ENCODE measurements around the gene SUPT20H. TPM values are rescaled to one million over a fixed set of nuclear protein-coding genes. Genes with fewer than 3 reads are reported as not detected.
A peak's percentile ranks its signal among the peaks of the same experiment; 100 is the strongest.
"Not testable (repeated sequence)": the region's sequence is repeated elsewhere in the genome, so short reads cannot be mapped to it uniquely, and the experiment has no call there.

The SUPT20H gene
- total and polyA plus RNA-seq, 4 donors = 44.3 to 73.9 (median 69.0) TPM

DNA sequence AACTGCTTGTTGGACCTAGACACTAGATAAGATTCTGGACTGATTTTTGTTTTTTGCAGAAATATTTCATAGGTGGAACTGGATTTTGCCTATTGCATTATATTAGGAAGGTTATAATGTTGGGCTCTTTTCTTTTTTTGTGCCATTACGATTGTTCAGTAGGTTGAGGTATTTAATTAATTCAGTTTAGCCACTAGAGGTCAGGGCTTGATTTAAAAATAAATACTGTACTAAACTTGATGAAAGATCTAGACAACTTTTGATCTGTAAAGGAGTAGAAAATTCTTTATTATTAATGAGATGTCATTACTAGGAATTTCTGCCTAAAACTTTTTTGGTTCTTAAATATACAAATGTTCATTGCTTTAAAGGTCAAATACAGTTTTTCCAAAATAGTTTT is 15.2 kb upstream of the SUPT20H start:
- no peaks in the 10 kb centered on the region for H3K27me3 ChIP-seq (ENCODE audit: control insufficient read depth, insufficient read depth, low read length)
- DNase-seq (ENCODE audit: low read depth in 4 of 6, low spot score in 6 of 6) = peak in 2 of 6 donors; percentile 24 to 75
- no peaks in the 10 kb centered on the region for H3K4me1 ChIP-seq (ENCODE audit: control insufficient read depth, insufficient read depth, low read length)
- H3K9me3 ChIP-seq (ENCODE audit: control insufficient read depth, insufficient read depth, low read length) = no peaks in the 10 kb centered on the region
- no peak overlapping the region for H3K4me3 ChIP-seq (ENCODE audit: low read depth, low read length)
- no peak overlapping the region for H3K27ac ChIP-seq (ENCODE audit: low read depth, low read length)
- no CpG with 5 or more reads among the region's 1 CpG for WGBS (ENCODE audit: insufficient coverage)
- no peaks in the 10 kb centered on the region for H3K36me3 ChIP-seq (ENCODE audit: control insufficient read depth, insufficient read depth, low read length)

DNA sequence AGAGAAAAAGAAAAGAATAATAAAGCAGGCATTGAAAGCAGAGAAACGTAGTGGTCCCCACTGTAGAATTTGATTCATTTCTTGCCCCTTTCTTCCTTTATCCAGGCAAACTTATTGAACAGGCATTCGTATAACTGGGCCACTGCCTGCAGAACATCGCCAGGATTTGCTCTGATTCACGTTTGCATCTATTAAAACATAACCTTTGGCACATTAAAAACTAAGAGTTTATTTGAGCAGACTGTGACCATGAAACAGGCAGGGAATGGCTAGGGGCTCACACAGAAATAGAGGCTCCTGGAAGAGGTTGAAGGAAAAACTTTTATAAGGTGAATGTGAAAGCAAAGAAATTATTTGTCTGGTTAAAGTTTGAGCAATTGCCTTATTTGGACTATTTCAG is 12.5 kb upstream of the SUPT20H start:
- no peak for DNase-seq (ENCODE audit: low read depth in 4 of 6, low spot score in 6 of 6)
- no peaks in the 10 kb centered on the region for H3K36me3 ChIP-seq (ENCODE audit: control insufficient read depth, insufficient read depth, low read length)
- WGBS (ENCODE audit: insufficient coverage) = 40% methylated on average over 3 of the region's 4 CpGs
- no peak overlapping the region for H3K4me3 ChIP-seq (ENCODE audit: low read depth, low read length)
- H3K27me3 ChIP-seq (ENCODE audit: control insufficient read depth, insufficient read depth, low read length) = no peaks in the 10 kb centered on the region
- no peaks in the 10 kb centered on the region for H3K4me1 ChIP-seq (ENCODE audit: control insufficient read depth, insufficient read depth, low read length)
- no peaks in the 10 kb centered on the region for H3K9me3 ChIP-seq (ENCODE audit: control insufficient read depth, insufficient read depth, low read length)
- H3K27ac ChIP-seq (ENCODE audit: low read depth, low read length) = no peak overlapping the region

DNA sequence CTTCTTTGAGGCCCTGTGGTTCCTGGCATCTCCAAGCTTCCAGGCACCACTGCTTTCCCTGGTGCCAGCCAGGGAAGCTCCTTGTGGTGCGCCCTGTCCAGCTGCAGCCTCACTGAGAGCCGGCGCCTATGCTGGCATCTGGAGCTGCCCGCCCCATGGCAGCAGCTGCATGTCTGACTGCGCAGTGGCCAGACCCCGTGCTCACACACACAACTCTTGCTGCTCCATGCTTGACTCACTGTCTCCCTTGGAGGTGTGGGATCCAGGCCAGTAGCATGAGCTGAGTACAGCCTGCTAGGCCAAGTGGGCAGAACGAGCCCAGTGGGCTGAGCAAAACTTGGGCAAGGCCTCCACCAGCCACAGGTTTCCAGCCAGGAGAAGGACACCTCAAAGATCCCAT is 11.5 kb upstream of the SUPT20H start:
- no peak overlapping the region for H3K4me3 ChIP-seq (ENCODE audit: low read depth, low read length)
- H3K36me3 ChIP-seq (ENCODE audit: control insufficient read depth, insufficient read depth, low read length) = no peaks in the 10 kb centered on the region
- no peaks in the 10 kb centered on the region for H3K27me3 ChIP-seq (ENCODE audit: control insufficient read depth, insufficient read depth, low read length)
- H3K9me3 ChIP-seq (ENCODE audit: control insufficient read depth, insufficient read depth, low read length) = no peaks in the 10 kb centered on the region
- no peak overlapping the region for H3K27ac ChIP-seq (ENCODE audit: low read depth, low read length)
- DNase-seq (ENCODE audit: low read depth in 4 of 6, low spot score in 6 of 6) = no peak
- no peaks in the 10 kb centered on the region for H3K4me1 ChIP-seq (ENCODE audit: control insufficient read depth, insufficient read depth, low read length)
- 95% methylated on average over 6 of the region's 7 CpGs for WGBS (ENCODE audit: insufficient coverage)

DNA sequence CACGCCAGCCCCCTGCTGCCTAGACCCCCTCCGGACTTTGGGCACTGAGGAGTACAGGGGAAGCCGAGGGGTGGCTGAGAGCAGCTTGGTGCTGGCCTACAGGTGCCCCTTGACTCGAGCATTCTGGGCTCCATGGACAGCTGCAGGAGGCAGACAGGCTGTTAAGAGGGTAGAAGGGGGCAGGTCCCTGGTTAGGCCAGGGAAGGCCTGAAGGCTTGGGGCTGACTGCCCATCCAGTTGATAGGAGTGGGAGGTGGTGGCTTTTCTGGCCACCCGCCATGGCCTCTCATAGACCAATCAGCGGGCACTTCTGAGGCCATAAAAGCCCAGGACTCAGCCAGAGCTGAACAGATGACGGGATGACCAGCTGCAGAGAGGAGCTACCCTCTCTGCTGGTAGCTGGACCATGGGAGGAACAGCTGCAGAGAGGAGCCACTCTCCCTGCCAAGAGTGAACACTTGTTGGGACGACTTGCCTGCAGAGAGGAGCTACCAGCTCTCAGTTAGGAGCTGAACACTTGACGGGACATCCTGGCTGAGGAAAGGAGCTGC is 10.7 kb upstream of the SUPT20H start:
- H3K27ac ChIP-seq (ENCODE audit: low read depth, low read length) = no peak overlapping the region
- 93% methylated on average over 9 of the region's 9 CpGs for WGBS (ENCODE audit: insufficient coverage)
- H3K36me3 ChIP-seq (ENCODE audit: control insufficient read depth, insufficient read depth, low read length) = no peaks in the 10 kb centered on the region
- no peak for DNase-seq (ENCODE audit: low read depth in 4 of 6, low spot score in 6 of 6)
- H3K4me1 ChIP-seq (ENCODE audit: control insufficient read depth, insufficient read depth, low read length) = no peaks in the 10 kb centered on the region
- no peaks in the 10 kb centered on the region for H3K27me3 ChIP-seq (ENCODE audit: control insufficient read depth, insufficient read depth, low read length)
- H3K4me3 ChIP-seq (ENCODE audit: low read depth, low read length) = no peak overlapping the region
- H3K9me3 ChIP-seq (ENCODE audit: control insufficient read depth, insufficient read depth, low read length) = no peaks in the 10 kb centered on the region

DNA sequence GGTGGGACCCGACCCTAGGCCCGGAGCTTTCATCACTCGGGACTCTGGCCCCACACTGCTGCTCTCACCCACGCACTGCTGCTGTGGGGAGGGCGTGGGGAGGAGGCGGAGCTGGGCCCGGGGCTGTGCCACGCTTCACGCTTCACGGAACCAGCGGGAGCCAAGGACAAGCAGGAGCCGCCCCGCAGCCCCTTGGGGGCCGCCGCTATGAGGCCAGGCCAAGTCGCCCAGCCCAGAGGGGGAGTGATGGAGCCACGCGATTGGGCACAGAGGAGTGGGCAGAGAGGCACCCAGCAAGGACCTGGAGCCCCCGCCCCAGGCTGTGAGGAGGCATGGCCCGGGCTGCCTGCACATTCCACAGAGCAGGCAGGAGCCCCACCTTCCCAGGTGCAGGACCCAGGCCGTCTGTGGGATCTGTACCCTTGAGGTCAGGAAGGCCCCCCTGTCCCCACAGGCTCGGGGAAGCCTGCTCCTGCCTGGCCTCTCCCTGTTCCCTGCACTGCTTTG is 10.2 kb upstream of the SUPT20H start:
- no peaks in the 10 kb centered on the region for H3K9me3 ChIP-seq (ENCODE audit: control insufficient read depth, insufficient read depth, low read length)
- H3K36me3 ChIP-seq (ENCODE audit: control insufficient read depth, insufficient read depth, low read length) = no peaks in the 10 kb centered on the region
- 91% methylated on average over 22 of the region's 22 CpGs for WGBS (ENCODE audit: insufficient coverage)
- no peaks in the 10 kb centered on the region for H3K4me1 ChIP-seq (ENCODE audit: control insufficient read depth, insufficient read depth, low read length)
- DNase-seq (ENCODE audit: low read depth in 4 of 6, low spot score in 6 of 6) = no peak
- H3K27me3 ChIP-seq (ENCODE audit: control insufficient read depth, insufficient read depth, low read length) = no peaks in the 10 kb centered on the region
- no peak overlapping the region for H3K4me3 ChIP-seq (ENCODE audit: low read depth, low read length)
- no peak overlapping the region for H3K27ac ChIP-seq (ENCODE audit: low read depth, low read length)

DNA sequence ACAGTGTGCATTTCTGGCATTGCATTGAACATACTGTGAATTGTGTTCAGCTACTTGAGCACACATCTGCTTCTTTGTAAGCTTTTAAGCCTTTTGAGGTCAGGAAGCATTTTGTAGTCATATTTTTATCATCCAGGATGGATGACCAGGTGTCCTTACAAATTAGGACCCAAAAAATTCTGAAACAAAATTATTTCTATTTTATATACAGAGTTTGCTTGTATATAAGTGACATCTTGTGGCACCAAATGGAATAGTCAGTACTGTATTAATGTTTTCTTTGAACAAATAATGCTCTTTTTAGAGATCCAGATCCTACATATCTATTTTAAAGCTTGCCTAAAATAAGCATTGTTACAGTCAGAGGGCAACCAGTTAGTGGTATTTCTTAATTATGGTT is 9.5 kb upstream of the SUPT20H start:
- DNase-seq (ENCODE audit: low read depth in 4 of 6, low spot score in 6 of 6) = peak in 1 of 6 donors; percentile 30
- Histone ChIP-seq H3K27me3 (ENCODE audit: control insufficient read depth, insufficient read depth, low read length) (no peaks in the 10 kb centered on the region), H3K27ac (ENCODE audit: low read depth, low read length) (no peak overlapping the region), H3K9me3 (ENCODE audit: control insufficient read depth, insufficient read depth, low read length) (no peaks in the 10 kb centered on the region), H3K36me3 (ENCODE audit: control insufficient read depth, insufficient read depth, low read length) (no peaks in the 10 kb centered on the region), H3K4me3 (ENCODE audit: low read depth, low read length) (no peak overlapping the region), H3K4me1 (ENCODE audit: control insufficient read depth, insufficient read depth, low read length) (no peaks in the 10 kb centered on the region)

DNA sequence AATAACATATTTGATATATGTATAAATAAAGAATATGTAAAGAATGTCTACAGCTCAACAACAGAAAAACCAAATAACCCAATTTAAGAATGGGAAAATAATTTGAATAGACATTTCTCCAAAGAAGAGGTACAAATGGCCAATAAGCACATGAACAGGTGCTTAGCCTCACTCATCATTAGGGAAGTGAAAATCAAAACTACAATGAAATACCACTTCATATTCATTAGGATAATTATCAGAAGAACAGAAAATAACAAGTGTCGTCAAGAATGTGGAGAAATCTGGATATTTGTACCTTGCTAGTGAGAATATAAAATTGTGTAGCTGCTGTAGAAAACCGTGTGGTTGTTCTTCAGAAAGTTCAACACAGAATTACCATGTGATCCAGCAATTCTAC is 8.4 kb upstream of the SUPT20H start:
- no CpG with 5 or more reads among the region's 2 CpGs for WGBS (ENCODE audit: insufficient coverage)
- Histone ChIP-seq H3K36me3 (ENCODE audit: control insufficient read depth, insufficient read depth, low read length) (no peaks in the 10 kb centered on the region), H3K27ac (ENCODE audit: low read depth, low read length) (no peak overlapping the region), H3K27me3 (ENCODE audit: control insufficient read depth, insufficient read depth, low read length) (no peaks in the 10 kb centered on the region), H3K9me3 (ENCODE audit: control insufficient read depth, insufficient read depth, low read length) (no peaks in the 10 kb centered on the region), H3K4me3 (ENCODE audit: low read depth, low read length) (no peak overlapping the region), H3K4me1 (ENCODE audit: control insufficient read depth, insufficient read depth, low read length) (no peaks in the 10 kb centered on the region)
- DNase-seq (ENCODE audit: low read depth in 4 of 6, low spot score in 6 of 6) = no peak

DNA sequence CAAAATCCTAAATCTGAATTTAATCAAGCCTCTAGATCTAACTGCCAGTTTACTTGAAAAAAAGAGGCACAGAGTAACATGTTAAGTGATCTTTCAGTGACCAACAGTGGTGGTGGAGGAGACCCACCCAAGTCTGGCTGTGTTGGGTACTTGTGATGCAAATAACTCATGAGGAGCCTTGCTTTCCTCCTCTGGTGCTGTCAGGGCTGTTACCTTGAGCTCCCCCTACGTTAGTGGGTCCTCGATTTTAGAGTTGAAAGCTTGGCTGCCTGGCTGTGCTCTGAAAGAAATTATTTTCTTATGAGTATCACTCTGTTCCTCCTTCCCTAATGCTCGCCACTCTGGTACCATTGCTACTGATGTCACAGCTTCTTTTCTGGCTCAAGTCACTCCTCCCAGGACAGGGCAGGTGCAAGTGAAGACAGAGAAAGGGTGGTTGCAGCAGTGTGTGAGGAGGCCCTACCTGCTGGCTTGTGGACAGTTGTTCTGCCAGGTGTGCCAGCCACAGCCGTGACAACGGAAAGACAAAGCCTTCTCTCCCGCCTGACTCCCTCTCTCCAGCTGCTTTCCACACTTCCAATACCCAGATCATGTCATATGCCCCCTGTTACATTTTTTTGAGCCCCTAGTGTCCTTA is 6.5 kb upstream of the SUPT20H start:
- Histone ChIP-seq H3K4me3 (ENCODE audit: low read depth, low read length) (no peak overlapping the region), H3K4me1 (ENCODE audit: control insufficient read depth, insufficient read depth, low read length) (no peaks in the 10 kb centered on the region), H3K36me3 (ENCODE audit: control insufficient read depth, insufficient read depth, low read length) (no peaks in the 10 kb centered on the region), H3K27ac (ENCODE audit: low read depth, low read length) (no peak overlapping the region), H3K27me3 (ENCODE audit: control insufficient read depth, insufficient read depth, low read length) (no peaks in the 10 kb centered on the region), H3K9me3 (ENCODE audit: control insufficient read depth, insufficient read depth, low read length) (no peaks in the 10 kb centered on the region)
- no peak for DNase-seq (ENCODE audit: low read depth in 4 of 6, low spot score in 6 of 6)
- WGBS (ENCODE audit: insufficient coverage) = 90% methylated on average over 3 of the region's 6 CpGs

DNA sequence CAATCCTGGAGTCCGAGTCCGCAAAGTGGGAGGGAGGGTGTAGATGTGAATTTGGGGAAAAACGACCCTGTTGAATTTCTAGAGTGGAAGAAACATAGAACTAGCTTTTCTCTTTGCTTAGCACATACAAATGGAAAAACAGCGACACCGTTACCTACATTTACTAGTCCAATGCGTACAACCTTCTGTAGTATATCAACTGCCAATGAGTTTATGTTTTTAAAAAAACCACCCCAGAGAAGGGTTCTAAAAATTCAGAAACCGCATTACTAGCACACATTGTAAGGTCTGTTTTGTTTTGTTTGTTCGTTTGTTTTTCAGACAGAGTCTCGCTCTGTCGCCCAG is 332 bp upstream of the SUPT20H start:
- no peak for DNase-seq (ENCODE audit: low read depth in 4 of 6, low spot score in 6 of 6)
- H3K9me3 ChIP-seq (ENCODE audit: control insufficient read depth, insufficient read depth, low read length) = no peaks in the 10 kb centered on the region
- peaks cover 12% of the 10 kb centered on the region for H3K4me1 ChIP-seq (ENCODE audit: control insufficient read depth, insufficient read depth, low read length)
- no peaks in the 10 kb centered on the region for H3K36me3 ChIP-seq (ENCODE audit: control insufficient read depth, insufficient read depth, low read length)
- H3K27ac ChIP-seq (ENCODE audit: low read depth, low read length) = peak overlapping the region; percentile 59
- peak overlapping the region; percentile 79 for H3K4me3 ChIP-seq (ENCODE audit: low read depth, low read length)
- WGBS (ENCODE audit: insufficient coverage) = no CpG with 5 or more reads among the region's 10 CpGs
- no peaks in the 10 kb centered on the region for H3K27me3 ChIP-seq (ENCODE audit: control insufficient read depth, insufficient read depth, low read length)

DNA sequence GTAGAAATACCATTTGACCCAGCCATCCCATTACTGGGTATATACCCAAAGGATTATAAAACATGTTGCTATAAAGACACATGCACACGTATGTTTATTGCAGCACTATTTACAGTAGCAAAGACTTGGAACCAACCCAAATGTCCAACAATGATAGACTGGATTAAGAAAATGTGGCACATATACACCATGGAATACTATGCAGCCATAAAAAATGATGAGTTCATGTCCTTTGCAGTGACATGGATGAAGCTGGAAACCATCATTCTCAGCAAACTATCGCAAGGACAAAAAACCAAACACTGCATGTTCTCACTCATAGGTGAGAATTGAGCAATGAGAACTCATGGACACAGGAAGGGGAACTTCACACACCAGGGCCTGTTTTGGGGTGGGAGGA is 3.3 kb downstream of the SUPT20H start:
- no CpG with 5 or more reads among the region's 2 CpGs for WGBS (ENCODE audit: insufficient coverage)
- not testable (repeated sequence) for H3K27me3 ChIP-seq (ENCODE audit: control insufficient read depth, insufficient read depth, low read length); H3K9me3 ChIP-seq (ENCODE audit: control insufficient read depth, insufficient read depth, low read length); H3K27ac ChIP-seq (ENCODE audit: low read depth, low read length); DNase-seq (ENCODE audit: low read depth in 4 of 6, low spot score in 6 of 6); H3K4me3 ChIP-seq (ENCODE audit: low read depth, low read length); H3K36me3 ChIP-seq (ENCODE audit: control insufficient read depth, insufficient read depth, low read length)
- H3K4me1 ChIP-seq (ENCODE audit: control insufficient read depth, insufficient read depth, low read length) = peaks cover 12% of the 10 kb centered on the region

Data from spinal cord (tissue), 10 donors.